Liver (tissue), 9 donors: Measurements from ENCODE around the gene TAF1B. TPM values are rescaled to one million over a fixed set of nuclear protein-coding genes. Genes with fewer than 3 reads are reported as not detected.

Experiments
- DNase-seq: peaks from one replicate; pipeline ENCODE4 v3.0.0-alpha.2; 2017; ENCODE audit warnings: low spot score
- H3K27ac ChIP-seq, 2 donors: one replicate each; pipeline ENCODE4 v1.7.0; 2013; ENCODE audit warnings: inconsistent platforms in 2 of 2, low read length in 2 of 2, control low read depth in 1 of 2, low read depth in 1 of 2, mild to moderate bottlenecking in 1 of 2
- H3K27me3 ChIP-seq, 4 donors: one replicate each; pipeline versions ENCODE4 v1.6.1 to v1.7.0; 2013; ENCODE audit warnings: low read length in 3 of 4, inconsistent platforms in 1 of 4, mild to moderate bottlenecking in 1 of 4, moderate library complexity in 1 of 4; ENCODE audit not compliant: control insufficient read depth in 4 of 4, insufficient read depth in 4 of 4
- H3K36me3 ChIP-seq, 4 donors: one replicate each; pipeline versions ENCODE4 v1.6.1 to v1.7.0; 2013; ENCODE audit warnings: low read length in 3 of 4, mild to moderate bottlenecking in 3 of 4, low read depth in 1 of 4, moderate library complexity in 1 of 4; ENCODE audit not compliant: control insufficient read depth in 4 of 4, insufficient read depth in 3 of 4
- H3K4me1 ChIP-seq, 4 donors: one replicate each; pipeline versions ENCODE4 v1.6.1 to v1.7.0; 2013; ENCODE audit warnings: low read length in 3 of 4, mild to moderate bottlenecking in 3 of 4, moderate library complexity in 1 of 4; ENCODE audit not compliant: control insufficient read depth in 4 of 4, insufficient read depth in 4 of 4
- H3K4me3 ChIP-seq, 3 donors: one replicate each; pipeline versions ENCODE4 v1.6.1 to v1.7.0; 2013; ENCODE audit warnings: low read length in 3 of 3, control low read depth in 1 of 3, low read depth in 1 of 3, mild to moderate bottlenecking in 1 of 3
- H3K9ac ChIP-seq, 2 donors: one replicate each; pipeline ENCODE4 v1.7.0; 2013; ENCODE audit warnings: low read length in 2 of 2, mild to moderate bottlenecking in 2 of 2, moderate library complexity in 2 of 2, control low read depth in 1 of 2, low read depth in 1 of 2
- H3K9me3 ChIP-seq, 4 donors: one replicate each; pipeline versions ENCODE4 v1.6.1 to v1.7.0; 2013; ENCODE audit warnings: low read length in 3 of 4; ENCODE audit not compliant: control insufficient read depth in 4 of 4
- EGR1 ChIP-seq, 2 donors: IDR thresholded peaks; 2 replicates each; pipeline ENCODE4 v1.6.1; 2016 to 2018; ENCODE audit warnings: antibody characterized with exemption in 2 of 2, low read depth in 2 of 2
- FOXA1 ChIP-seq: IDR thresholded peaks from 2 replicates; pipeline ENCODE4 v1.6.1; 2016; ENCODE audit warnings: antibody characterized with exemption
- GABPA ChIP-seq, 2 donors: IDR thresholded peaks in 1 of 2; conservative IDR thresholded peaks in 1 of 2; 2 replicates each; pipeline ENCODE4 v1.6.1; 2016; ENCODE audit warnings: antibody characterized with exemption in 2 of 2, mild to moderate bottlenecking in 1 of 2, moderate library complexity in 1 of 2
- HNF4G ChIP-seq: IDR thresholded peaks from 2 replicates; pipeline ENCODE4 v1.6.1; 2016; ENCODE audit warnings: antibody characterized with exemption
- JUND ChIP-seq, 2 donors: IDR thresholded peaks; 2 replicates each; pipeline ENCODE4 v1.6.1; 2016; ENCODE audit warnings: antibody characterized with exemption in 2 of 2
- NR2F2 ChIP-seq: IDR thresholded peaks from 2 replicates; pipeline ENCODE4 v1.6.1; 2016; ENCODE audit warnings: antibody characterized with exemption
- RAD21 ChIP-seq, 2 donors: IDR thresholded peaks; 2 replicates each; pipeline ENCODE4 v1.6.1; 2016; ENCODE audit warnings: antibody characterized with exemption in 2 of 2, mild to moderate bottlenecking in 2 of 2
- TAF1 ChIP-seq: conservative IDR thresholded peaks from 2 replicates; pipeline ENCODE4 v1.6.1; 2016; ENCODE audit warnings: antibody characterized with exemption, mild to moderate bottlenecking
- YY1 ChIP-seq: IDR thresholded peaks from 2 replicates; pipeline ENCODE4 v1.6.1; 2016; ENCODE audit warnings: antibody characterized with exemption, mild to moderate bottlenecking
- WGBS: extraction: QIAGEN DNeasy Blood & Tissue Kit; methylation state at CpG from one replicate; pipeline ENCODE4 v1.1.7; 2013; 5-methylcytosine and 5-hydroxymethylcytosine counted together
- polyA plus RNA-seq, 2 donors: library from polyadenylated mRNA; stranded (reverse) in 1 of 2; unstranded in 1 of 2; fragments of 200-250 nt in 1 of 2; fragments of >200 nt in 1 of 2; fragmentation: Nextera tagmentation in 1 of 2; extraction: Ambion mirVana in 1 of 2; gene quantifications; one replicate each; pipeline versions ENCODE4 v1.2.1 to v1.2.3, GENCODE V29; 2013 to 2015
- total RNA-seq, 2 donors: library from RNA; depleted of rRNA; stranded (reverse); fragments of >200 nt; gene quantifications; one replicate each; pipeline ENCODE4 v1.2.3, GENCODE V29; 2014
- TF ChIP-seq, protein P1 (sequence below): IDR thresholded peaks from 2 replicates; pipeline ENCODE4 v1.6.1; 2016; ENCODE audit warnings: antibody characterized with exemption
- TF ChIP-seq, protein P2 (sequence below): fragments of 150-350 bp; IDR thresholded peaks from 2 replicates; pipeline ENCODE4 v1.5.1; 2017; ENCODE audit warnings: improper control_type of control experiment, low read depth, low read length; ENCODE audit not compliant: missing input control
- TF ChIP-seq, protein P3 (sequence below): IDR thresholded peaks from 2 replicates; pipeline ENCODE4 v1.6.1; 2016; ENCODE audit warnings: antibody characterized with exemption
- donor health status: healthy.
- donor health status: healthy.
- donor health status: healthy.
- donor health status: healthy.
- donor health status: healthy.

TAF1B gene
- total and polyA plus RNA-seq, 4 donors = 3.1 to 17.2 (median 5.6) TPM

DNA sequence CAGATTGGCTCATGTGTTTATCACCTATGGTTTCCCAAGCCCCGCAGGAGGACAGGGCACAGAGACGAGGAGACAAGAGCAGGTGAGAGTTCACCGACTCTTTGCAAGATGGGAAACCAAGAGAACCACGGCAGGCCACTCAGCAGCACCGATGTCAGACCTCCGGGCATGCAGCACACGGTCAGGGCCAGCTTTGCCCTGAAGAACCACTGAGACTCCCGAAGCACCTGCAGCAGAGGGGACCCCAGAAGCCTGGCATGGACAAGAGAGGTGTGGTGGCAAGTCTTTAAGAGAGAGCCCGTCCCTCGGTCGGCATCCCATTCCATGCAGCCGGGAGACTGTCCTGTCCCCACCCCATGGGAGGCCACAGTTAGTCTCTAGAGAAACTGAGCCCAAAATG is 36.6 kb upstream of the TAF1B start:
- DNase-seq = no peak
- TF ChIP-seq, protein P1, sequence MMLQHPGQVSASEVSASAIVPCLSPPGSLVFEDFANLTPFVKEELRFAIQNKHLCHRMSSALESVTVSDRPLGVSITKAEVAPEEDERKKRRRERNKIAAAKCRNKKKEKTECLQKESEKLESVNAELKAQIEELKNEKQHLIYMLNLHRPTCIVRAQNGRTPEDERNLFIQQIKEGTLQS = no peak
- TF ChIP-seq FOXA1 = no peak
- no peak for TF ChIP-seq YY1
- TF ChIP-seq, protein P2, sequence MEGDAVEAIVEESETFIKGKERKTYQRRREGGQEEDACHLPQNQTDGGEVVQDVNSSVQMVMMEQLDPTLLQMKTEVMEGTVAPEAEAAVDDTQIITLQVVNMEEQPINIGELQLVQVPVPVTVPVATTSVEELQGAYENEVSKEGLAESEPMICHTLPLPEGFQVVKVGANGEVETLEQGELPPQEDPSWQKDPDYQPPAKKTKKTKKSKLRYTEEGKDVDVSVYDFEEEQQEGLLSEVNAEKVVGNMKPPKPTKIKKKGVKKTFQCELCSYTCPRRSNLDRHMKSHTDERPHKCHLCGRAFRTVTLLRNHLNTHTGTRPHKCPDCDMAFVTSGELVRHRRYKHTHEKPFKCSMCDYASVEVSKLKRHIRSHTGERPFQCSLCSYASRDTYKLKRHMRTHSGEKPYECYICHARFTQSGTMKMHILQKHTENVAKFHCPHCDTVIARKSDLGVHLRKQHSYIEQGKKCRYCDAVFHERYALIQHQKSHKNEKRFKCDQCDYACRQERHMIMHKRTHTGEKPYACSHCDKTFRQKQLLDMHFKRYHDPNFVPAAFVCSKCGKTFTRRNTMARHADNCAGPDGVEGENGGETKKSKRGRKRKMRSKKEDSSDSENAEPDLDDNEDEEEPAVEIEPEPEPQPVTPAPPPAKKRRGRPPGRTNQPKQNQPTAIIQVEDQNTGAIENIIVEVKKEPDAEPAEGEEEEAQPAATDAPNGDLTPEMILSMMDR = no peak
- TF ChIP-seq NR2F2 = no peak
- TF ChIP-seq EGR1 (IDR thresholded peaks at IDR 0.05; ENCODE audit: low read depth in 2 of 2) = no peak
- no peak for TF ChIP-seq HNF4G
- TF ChIP-seq, protein P3, sequence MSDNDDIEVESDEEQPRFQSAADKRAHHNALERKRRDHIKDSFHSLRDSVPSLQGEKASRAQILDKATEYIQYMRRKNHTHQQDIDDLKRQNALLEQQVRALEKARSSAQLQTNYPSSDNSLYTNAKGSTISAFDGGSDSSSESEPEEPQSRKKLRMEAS = no peak
- TF ChIP-seq RAD21 (IDR thresholded peaks at IDR 0.05) = no peak
- TF ChIP-seq TAF1 = no peak
- no peak overlapping the region for H3K27ac ChIP-seq
- peaks cover 0 to 3% (median 0%) of the 10 kb centered on the region in 4 donors for H3K4me1 ChIP-seq
- H3K9me3 ChIP-seq = no peaks in the 10 kb centered on the region
- H3K27me3 ChIP-seq = no peaks in the 10 kb centered on the region
- no peaks in the 10 kb centered on the region for H3K36me3 ChIP-seq
- 94% methylated on average over 12 of the region's 12 CpGs for WGBS
- no peak overlapping the region for H3K9ac ChIP-seq
- no peak overlapping the region for H3K4me3 ChIP-seq

DNA sequence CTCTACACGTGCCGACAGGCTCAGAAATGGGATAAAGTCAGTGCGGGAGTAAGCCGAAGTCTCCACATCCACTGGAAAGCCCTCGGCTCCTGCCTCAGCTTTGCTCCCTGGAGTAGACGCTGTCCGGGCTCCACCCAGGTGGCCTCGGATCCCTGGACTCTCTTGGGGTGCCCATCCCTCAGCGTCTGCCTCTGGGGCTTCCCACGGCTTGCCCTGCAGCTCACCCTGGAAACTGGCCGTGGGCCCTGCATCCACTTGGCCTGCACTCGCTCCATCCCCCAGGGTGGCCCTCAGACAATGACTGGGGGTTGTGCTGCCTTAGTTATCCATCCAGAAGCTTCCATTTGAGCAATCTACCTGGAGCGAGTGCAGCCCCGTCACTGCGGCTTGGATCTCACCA is 36.2 kb upstream of the TAF1B start:
- no peaks in the 10 kb centered on the region for H3K27me3 ChIP-seq
- no peaks in the 10 kb centered on the region for H3K9me3 ChIP-seq
- TF ChIP-seq EGR1 (IDR thresholded peaks at IDR 0.05; ENCODE audit: low read depth in 2 of 2) = no peak
- TF ChIP-seq JUND (IDR thresholded peaks at IDR 0.05) = no peak
- 96% methylated on average over 15 of the region's 15 CpGs for WGBS
- no peak for DNase-seq
- no peak overlapping the region for H3K27ac ChIP-seq
- H3K9ac ChIP-seq = no peak overlapping the region
- no peak overlapping the region for H3K4me3 ChIP-seq
- no peaks in the 10 kb centered on the region for H3K36me3 ChIP-seq
- H3K4me1 ChIP-seq = peaks cover 0 to 3% (median 0%) of the 10 kb centered on the region in 4 donors

DNA sequence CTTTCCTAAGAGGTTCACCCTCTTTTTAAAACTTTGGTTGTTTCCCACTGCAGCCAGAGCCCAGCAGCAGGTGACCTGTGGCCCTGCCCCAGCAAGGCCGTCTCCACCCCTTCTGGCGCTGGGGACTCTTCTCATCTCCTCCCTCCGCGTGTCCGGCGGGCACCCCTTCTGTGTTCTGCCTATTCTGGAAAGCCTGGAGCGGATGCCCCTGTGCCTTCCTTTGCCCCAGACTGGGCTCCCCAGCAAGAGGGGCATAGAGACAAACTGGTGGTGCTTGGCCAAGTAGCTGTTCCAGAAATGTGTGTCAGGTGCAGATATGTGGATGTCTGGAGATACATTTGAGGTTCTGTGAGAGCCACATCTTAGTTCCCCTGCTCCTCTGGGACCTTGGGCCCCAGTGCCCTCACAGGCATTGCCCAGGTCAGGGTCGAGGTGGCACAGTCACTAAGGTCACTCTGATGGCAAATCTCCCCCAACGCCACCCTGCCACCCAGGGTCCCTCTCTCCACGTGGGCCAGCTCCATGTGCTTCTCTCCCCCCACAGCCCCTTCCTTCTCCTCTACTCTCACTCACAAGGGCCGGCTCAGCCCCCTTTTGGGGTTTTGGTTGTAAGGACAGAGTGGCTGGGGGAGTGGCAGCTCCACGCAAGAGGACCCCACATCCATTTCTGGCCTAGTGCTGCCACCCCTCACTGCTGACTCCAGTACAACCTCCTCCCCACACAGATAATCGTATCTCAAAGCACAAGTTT is 35.5 kb upstream of the TAF1B start:
- H3K4me1 ChIP-seq = peaks cover 0 to 3% (median 0%) of the 10 kb centered on the region in 4 donors
- DNase-seq = no peak
- no peaks in the 10 kb centered on the region for H3K27me3 ChIP-seq
- H3K36me3 ChIP-seq = no peaks in the 10 kb centered on the region
- no peak overlapping the region for H3K9ac ChIP-seq
- H3K4me3 ChIP-seq = no peak overlapping the region
- WGBS = 92% methylated on average over 13 of the region's 13 CpGs
- no peaks in the 10 kb centered on the region for H3K9me3 ChIP-seq
- no peak overlapping the region for H3K27ac ChIP-seq
- TF ChIP-seq GABPA (IDR thresholded peaks at IDR 0.05 in 1 of 2, conservative IDR thresholded peaks at IDR 0.05 in 1 of 2) = no peak
- TF ChIP-seq FOXA1 = no peak
- TF ChIP-seq, protein P2 = no peak
